PFSK-1 (cell line): ENCODE data around the gene OSBPL3.

ENCODE experiments used
- FOXP2 ChIP-seq: optimal IDR thresholded peaks from 2 replicates; pipeline ENCODE3; 2011; ENCODE audit warnings: borderline replicate concordance, control low read depth, inconsistent platforms; ENCODE audit not compliant: insufficient read depth; ENCODE audit errors: extremely low read length, extremely low read depth
- POLR2AphosphoS5 ChIP-seq: IDR thresholded peaks from 2 replicates; pipeline ENCODE4 v1.6.1; 2012; ENCODE audit warnings: low read depth, mild to moderate bottlenecking, control low read depth, low read length, moderate library complexity
- SIN3A ChIP-seq: IDR thresholded peaks from 2 replicates; pipeline ENCODE4 v1.6.1; 2012; ENCODE audit warnings: mild to moderate bottlenecking, low read length, moderate library complexity, borderline replicate concordance; ENCODE audit not compliant: insufficient read depth
- TAF1 ChIP-seq: IDR thresholded peaks from 2 replicates; pipeline ENCODE4 v1.6.1; 2012; ENCODE audit warnings: low read length, control low read depth, borderline replicate concordance; ENCODE audit not compliant: insufficient read depth
- TF ChIP-seq, protein P1 (sequence below), 2 experiments: IDR thresholded peaks; 2 replicates each; pipeline versions ENCODE4 v1.6.1 to v1.8.0; 2011 to 2012; ENCODE audit warnings: low read depth in 2 of 2, low read length in 2 of 2, control low read depth in 1 of 2, inconsistent platforms in 1 of 2, mild to moderate bottlenecking in 1 of 2, moderate library complexity in 1 of 2; ENCODE audit not compliant: insufficient read depth in 1 of 2

DNA sequence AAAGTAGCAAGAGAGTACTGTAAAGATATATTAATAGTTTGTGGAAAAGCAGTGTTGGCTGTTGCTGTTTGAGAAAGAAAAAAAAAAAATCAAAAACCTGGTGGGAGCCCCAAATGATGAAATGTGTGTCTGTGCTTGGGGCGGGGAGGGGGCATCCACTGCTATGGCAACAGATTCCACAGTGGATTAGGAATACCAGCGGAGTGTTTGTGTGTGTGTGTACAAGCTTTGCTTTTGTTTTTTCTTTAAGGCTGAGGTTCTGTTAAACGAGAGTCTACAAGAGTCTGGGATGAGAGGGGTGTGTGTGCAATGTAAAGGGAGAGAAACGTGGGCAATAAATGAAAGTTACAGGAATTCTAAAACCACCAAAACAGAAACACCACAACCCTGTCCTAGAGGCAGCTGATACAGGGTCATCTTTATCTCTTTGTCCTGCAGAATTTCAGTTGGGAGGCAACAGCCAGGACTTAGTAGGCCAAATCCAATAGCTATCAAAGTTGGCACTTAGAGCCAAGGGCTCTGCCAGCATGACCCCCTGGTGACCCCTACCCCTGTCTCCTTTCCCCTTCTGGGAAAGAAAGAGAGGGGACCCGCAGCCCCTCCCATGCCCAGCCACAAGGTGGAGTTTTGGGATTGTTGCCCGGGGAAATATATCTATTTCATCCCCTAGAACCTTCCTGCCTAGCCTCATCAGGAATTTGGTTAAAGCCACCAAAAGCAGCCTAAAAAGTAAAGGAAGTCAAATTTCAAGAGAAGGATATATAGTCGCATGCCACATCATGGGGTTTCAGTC is 85.4 kb downstream of the OSBPL3 start:
- no peak for TF ChIP-seq SIN3A
- TF ChIP-seq, protein P1, sequence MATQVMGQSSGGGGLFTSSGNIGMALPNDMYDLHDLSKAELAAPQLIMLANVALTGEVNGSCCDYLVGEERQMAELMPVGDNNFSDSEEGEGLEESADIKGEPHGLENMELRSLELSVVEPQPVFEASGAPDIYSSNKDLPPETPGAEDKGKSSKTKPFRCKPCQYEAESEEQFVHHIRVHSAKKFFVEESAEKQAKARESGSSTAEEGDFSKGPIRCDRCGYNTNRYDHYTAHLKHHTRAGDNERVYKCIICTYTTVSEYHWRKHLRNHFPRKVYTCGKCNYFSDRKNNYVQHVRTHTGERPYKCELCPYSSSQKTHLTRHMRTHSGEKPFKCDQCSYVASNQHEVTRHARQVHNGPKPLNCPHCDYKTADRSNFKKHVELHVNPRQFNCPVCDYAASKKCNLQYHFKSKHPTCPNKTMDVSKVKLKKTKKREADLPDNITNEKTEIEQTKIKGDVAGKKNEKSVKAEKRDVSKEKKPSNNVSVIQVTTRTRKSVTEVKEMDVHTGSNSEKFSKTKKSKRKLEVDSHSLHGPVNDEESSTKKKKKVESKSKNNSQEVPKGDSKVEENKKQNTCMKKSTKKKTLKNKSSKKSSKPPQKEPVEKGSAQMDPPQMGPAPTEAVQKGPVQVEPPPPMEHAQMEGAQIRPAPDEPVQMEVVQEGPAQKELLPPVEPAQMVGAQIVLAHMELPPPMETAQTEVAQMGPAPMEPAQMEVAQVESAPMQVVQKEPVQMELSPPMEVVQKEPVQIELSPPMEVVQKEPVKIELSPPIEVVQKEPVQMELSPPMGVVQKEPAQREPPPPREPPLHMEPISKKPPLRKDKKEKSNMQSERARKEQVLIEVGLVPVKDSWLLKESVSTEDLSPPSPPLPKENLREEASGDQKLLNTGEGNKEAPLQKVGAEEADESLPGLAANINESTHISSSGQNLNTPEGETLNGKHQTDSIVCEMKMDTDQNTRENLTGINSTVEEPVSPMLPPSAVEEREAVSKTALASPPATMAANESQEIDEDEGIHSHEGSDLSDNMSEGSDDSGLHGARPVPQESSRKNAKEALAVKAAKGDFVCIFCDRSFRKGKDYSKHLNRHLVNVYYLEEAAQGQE (IDR thresholded peaks at IDR 0.05; ENCODE audit: insufficient read depth in 1 of 2, low read depth in 2 of 2, low read length in 2 of 2): no peak
- TF ChIP-seq POLR2AphosphoS5: no peak
- no peak for TF ChIP-seq TAF1
- TF ChIP-seq FOXP2: no peak
